DMS153 treated with DMSO at 0.1 percent for 48 hours (cell line): ENCODE measurements around the gene RNF44.

ENCODE experiments used
- DNase-seq: peaks from one replicate; lab custom pipeline; 2025; ENCODE audit not compliant: unreplicated experiment; lab: John Stamatoyannopoulos, UW

The RNF44 gene

GRCh38 chr5:176535664-176536131, 1.5 kb downstream of the RNF44 start:
- DNase-seq: no peak

GRCh38 chr5:176535101-176535663, 2.0 kb downstream of the RNF44 start:
- no peak for DNase-seq

GRCh38 chr5:176534640-176535039, 2.6 kb downstream of the RNF44 start:
- DNase-seq: no peak

- DNase-seq: no peak
Observed at GRCh38 chr5:176533894-176534611, 3.1 kb downstream of the RNF44 start.

GRCh38 chr5:176533390-176533789, 3.8 kb downstream of the RNF44 start:
- DNase-seq: no peak

- DNase-seq: no peak
Observed at GRCh38 chr5:176532795-176533194, 4.4 kb downstream of the RNF44 start.

GRCh38 chr5:176531902-176532493, 5.2 kb downstream of the RNF44 start:
- DNase-seq: no peak

GRCh38 chr5:176530983-176531901, 6.0 kb downstream of the RNF44 start:
- DNase-seq: no peak

- no peak for DNase-seq
Observed at GRCh38 chr5:176530393-176530982, 6.7 kb downstream of the RNF44 start.

GRCh38 chr5:176529741-176530141, 7.5 kb downstream of the RNF44 start:
- DNase-seq: no peak

- DNase-seq: no peak
Observed at GRCh38 chr5:176529116-176529740, 8.0 kb downstream of the RNF44 start.

- no peak for DNase-seq
Observed at GRCh38 chr5:176528761-176529115, 8.5 kb downstream of the RNF44 start.

GRCh38 chr5:176528301-176528700, 8.9 kb downstream of the RNF44 start:
- no peak for DNase-seq

- no peak for DNase-seq
Observed at GRCh38 chr5:176527246-176528222, 9.7 kb downstream of the RNF44 start.

- DNase-seq: no peak
Observed at GRCh38 chr5:176526462-176526861, 10.7 kb downstream of the RNF44 start.

- DNase-seq: no peak
Observed at GRCh38 chr5:176525677-176526076, 11.5 kb downstream of the RNF44 start.

GRCh38 chr5:176524987-176525386, 12.2 kb downstream of the RNF44 start:
- no peak for DNase-seq

GRCh38 chr5:176524138-176524537, 13.1 kb downstream of the RNF44 start:
- no peak for DNase-seq

GRCh38 chr5:176521699-176522263, 15.4 kb downstream of the RNF44 start:
- DNase-seq: no peak
